Measurements from ENCODE around the gene DGCR8.

DGCR8 gene

GRCh38 chr22:20052309-20053259 lies 27.5 kb upstream of the DGCR8 start:
- DNase-seq: no peak

- no peak for DNase-seq
Measured at GRCh38 chr22:20053407-20054033, 26.5 kb upstream of the DGCR8 start.

GRCh38 chr22:20054034-20054427 lies 26.0 kb upstream of the DGCR8 start:
- DNase-seq: no peak

GRCh38 chr22:20054485-20054884 lies 25.6 kb upstream of the DGCR8 start:
- DNase-seq: no peak

GRCh38 chr22:20055144-20055543 lies 24.9 kb upstream of the DGCR8 start:
- DNase-seq: no peak

- no peak for DNase-seq
Measured at GRCh38 chr22:20055654-20056053, 24.4 kb upstream of the DGCR8 start.

GRCh38 chr22:20056161-20056560 lies 23.9 kb upstream of the DGCR8 start:
- no peak for DNase-seq

GRCh38 chr22:20056696-20057386 lies 23.2 kb upstream of the DGCR8 start:
- no peak for DNase-seq

GRCh38 chr22:20057596-20058268 lies 22.3 kb upstream of the DGCR8 start:
- DNase-seq: no peak

GRCh38 chr22:20058989-20059770 lies 20.9 kb upstream of the DGCR8 start:
- no peak for DNase-seq

- no peak for DNase-seq
Measured at GRCh38 chr22:20060700-20061480, 19.2 kb upstream of the DGCR8 start.

GRCh38 chr22:20061481-20061861 lies 18.6 kb upstream of the DGCR8 start:
- no peak for DNase-seq

GRCh38 chr22:20062043-20062765 lies 17.8 kb upstream of the DGCR8 start:
- no peak for DNase-seq

GRCh38 chr22:20062766-20063083 lies 17.3 kb upstream of the DGCR8 start:
- DNase-seq: no peak

GRCh38 chr22:20063271-20064139 lies 16.5 kb upstream of the DGCR8 start:
- no peak for DNase-seq

- no peak for DNase-seq
Measured at GRCh38 chr22:20064140-20064480, 15.9 kb upstream of the DGCR8 start.

- DNase-seq: no peak
Measured at GRCh38 chr22:20064545-20065262, 15.3 kb upstream of the DGCR8 start.

GRCh38 chr22:20065896-20066616 lies 14.0 kb upstream of the DGCR8 start:
- no peak for DNase-seq

Measured in T-helper 1 cell (primary cell).